HG02852 (cell line): ENCODE results near the gene ZBTB34.
A peak's percentile ranks its signal among the peaks of the same experiment; 100 is the strongest.
"Not testable (repeated sequence)": the region's sequence is repeated elsewhere in the genome, so short reads cannot be mapped to it uniquely, and the experiment has no call there.

Experiments used
- ATAC-seq: cut with Tn5 transposase; IDR thresholded peaks from one replicate; pipeline ENCODE4 v1.9.1; 2021; ENCODE audit warnings: mild to moderate bottlenecking, moderate library complexity; ENCODE audit not compliant: unreplicated experiment

The ZBTB34 gene

GRCh38 chr9:126860077-126860756 is at the start of gene ZBTB34:
ZBTB34 (plus strand) TSS chr9:126860639; CDS start chr9:126879400, 18,761 bp downstream.
- ATAC-seq, result peak; percentile 58

- no peak for ATAC-seq
These were observed 47.4 kb upstream of the ZBTB34 start for GRCh38 chr9:126813072-126813471.

GRCh38 chr9:126814091-126814490 is 46.3 kb upstream of the ZBTB34 start:
- no peak for ATAC-seq

GRCh38 chr9:126817615-126818014 is 42.8 kb upstream of the ZBTB34 start:
- not testable (repeated sequence) for ATAC-seq

GRCh38 chr9:126818482-126818881 is 42.0 kb upstream of the ZBTB34 start:
- ATAC-seq, result no peak

GRCh38 chr9:126819482-126819881 is 41.0 kb upstream of the ZBTB34 start:
- ATAC-seq, result no peak

GRCh38 chr9:126822278-126822677 is 38.2 kb upstream of the ZBTB34 start:
- ATAC-seq, result no peak

GRCh38 chr9:126822873-126823272 is 37.6 kb upstream of the ZBTB34 start:
- no peak for ATAC-seq

GRCh38 chr9:126824052-126824451 is 36.4 kb upstream of the ZBTB34 start:
- not testable (repeated sequence) for ATAC-seq

GRCh38 chr9:126827227-126827626 is 33.2 kb upstream of the ZBTB34 start:
- ATAC-seq, result no peak

- no peak for ATAC-seq
These were observed 31.4 kb upstream of the ZBTB34 start for GRCh38 chr9:126829035-126829434.

- ATAC-seq, result no peak
These were observed 29.6 kb upstream of the ZBTB34 start for GRCh38 chr9:126830827-126831226.

- ATAC-seq, result no peak
These were observed 28.0 kb upstream of the ZBTB34 start for GRCh38 chr9:126832440-126832839.

- ATAC-seq, result no peak
These were observed 27.4 kb upstream of the ZBTB34 start for GRCh38 chr9:126833020-126833419.

GRCh38 chr9:126833710-126834345 is 26.6 kb upstream of the ZBTB34 start:
- ATAC-seq, result no peak

GRCh38 chr9:126834672-126835071 is 25.8 kb upstream of the ZBTB34 start:
- no peak for ATAC-seq

GRCh38 chr9:126836216-126836615 is 24.2 kb upstream of the ZBTB34 start:
- ATAC-seq, result no peak

GRCh38 chr9:126838055-126838811 is 22.2 kb upstream of the ZBTB34 start:
- ATAC-seq, result no peak

- no peak for ATAC-seq
These were observed 21.5 kb upstream of the ZBTB34 start for GRCh38 chr9:126838895-126839294.

GRCh38 chr9:126839301-126839700 is 21.1 kb upstream of the ZBTB34 start:
- ATAC-seq, result no peak

- ATAC-seq, result no peak
These were observed 18.1 kb upstream of the ZBTB34 start for GRCh38 chr9:126842220-126842842.
